HepG2 (cell line): ENCODE results near the gene TNFAIP1. TPM values are rescaled to one million over a fixed set of nuclear protein-coding genes. Genes with fewer than 3 reads are reported as not detected.

Source experiments
- ATAC-seq: fragments of 200-7000 bp; cut with Tn5 transposase; 3 replicates; pipeline ENCODE4 v1.9.1; 2020; ENCODE audit warnings: mild to moderate bottlenecking, moderate library complexity
- BruUV-seq: library from RNA; stranded (reverse); fragments of 400-500 nt; replicated peaks from 2 replicates; lab custom pipeline; 2021; lab: Mats Ljungman, UMichigan
- CTCF ChIA-PET: fragments of 300-600 bp; formaldehyde crosslinking; extraction: SDS; loops from one replicate; lab custom pipeline; 2021; ENCODE audit warnings: low total read pairs, inconsistent platforms, low intra/inter-chr PET ratio; lab: Yijun Ruan, JAX
- POLR2A ChIA-PET: fragments of 350-600 bp; sonication (Branson Sonifier 250); formaldehyde crosslinking; loops from one replicate; lab custom pipeline; 2020; ENCODE audit warnings: antibody characterized with exemption, inconsistent platforms; lab: Yijun Ruan, JAX
- DNase-seq: peaks from one replicate; pipeline ENCODE4 v3.0.0-alpha.2; 2015; ENCODE audit warnings: low spot score
- FAIRE-seq: peaks from 3 replicates; lab custom pipeline; 2011; peaks lifted over from hg19 to GRCh38; lab: Jason Lieb, UNC
- H2AFZ ChIP-seq: one replicate; pipeline ENCODE4 v1.6.1; 2011; ENCODE audit warnings: low read length, inconsistent platforms
- H3K27ac ChIP-seq: fragments of 300-600 bp; 3 replicates; pipeline ENCODE4 v1.8.0; 2011; ENCODE audit warnings: mixed run types, mild to moderate bottlenecking, mixed read lengths, low read length, inconsistent platforms; ENCODE audit not compliant: insufficient read depth; ENCODE audit errors: extremely low read length
- H3K27me3 ChIP-seq, 2 experiments: fragments of 200-600 bp in 1 of 2; 2 replicates in 1 of 2; 3 replicates in 1 of 2; pipeline versions ENCODE4 v1.6.0 to v1.8.0; 2011; ENCODE audit warnings: low read length in 2 of 2, mild to moderate bottlenecking in 2 of 2, moderate library complexity in 2 of 2, inconsistent platforms in 1 of 2; ENCODE audit not compliant: insufficient read depth in 2 of 2, control insufficient read depth in 1 of 2
- H3K36me3 ChIP-seq, 2 experiments: fragments of 200-600 bp in 1 of 2; replicated peaks in 1 of 2; 2 replicates in 1 of 2; 3 replicates in 1 of 2; pipeline versions ENCODE4 v1.5.1 to v1.8.0; 2011; ENCODE audit warnings: low read length in 2 of 2, inconsistent platforms in 1 of 2; ENCODE audit not compliant: insufficient read depth in 2 of 2, control insufficient read depth in 1 of 2
- H3K4me1 ChIP-seq: 2 replicates; pipeline ENCODE4 v1.5.1; 2012; ENCODE audit warnings: low read length, inconsistent platforms; ENCODE audit not compliant: insufficient read depth
- H3K4me2 ChIP-seq: 2 replicates; pipeline ENCODE4 v1.6.0; 2011; ENCODE audit warnings: low read depth, low read length, inconsistent platforms
- H3K4me3 ChIP-seq, 3 experiments: fragments of 200-600 bp in 1 of 3; sonication (generic), shearing (Covaris generic) in 1 of 3; replicated peaks in 1 of 3; 2 replicates each; pipeline ENCODE4 v1.5.1; 2011 to 2016; ENCODE audit warnings: low read length in 3 of 3, inconsistent platforms in 2 of 3, low read depth in 2 of 3, mild to moderate bottlenecking in 2 of 3, control low read depth in 1 of 3, mixed read lengths in 1 of 3; ENCODE audit not compliant: insufficient read depth in 1 of 3
- H3K79me2 ChIP-seq: one replicate; pipeline ENCODE4 v1.6.1; 2011; ENCODE audit warnings: low read length, inconsistent platforms; ENCODE audit not compliant: insufficient read depth
- H3K9ac ChIP-seq: 2 replicates; pipeline ENCODE4 v1.6.0; 2011; ENCODE audit warnings: mild to moderate bottlenecking, low read depth, low read length, inconsistent platforms; ENCODE audit not compliant: insufficient read depth
- H3K9me3 ChIP-seq: 2 replicates; pipeline ENCODE4 v1.5.1; 2012; ENCODE audit warnings: mild to moderate bottlenecking, low read length
- H4K20me1 ChIP-seq: 2 replicates; pipeline ENCODE4 v1.6.0; 2011; ENCODE audit warnings: inconsistent platforms, mild to moderate bottlenecking, low read length, moderate library complexity; ENCODE audit not compliant: insufficient read depth
- NFATC3 ChIP-seq: sonication (generic); formaldehyde crosslinking; IDR thresholded peaks from 2 replicates; pipeline ENCODE4 v1.5.1; 2020; ENCODE audit warnings: mild to moderate bottlenecking, missing genetic modification reagents
- POLR2G ChIP-seq: fragments of 200-400 bp; formaldehyde crosslinking; IDR thresholded peaks from 2 replicates; pipeline ENCODE4 v1.6.1; 2018; ENCODE audit warnings: mild to moderate bottlenecking, low read depth, low read length, moderate library complexity
- SALL2 ChIP-seq: sonication (generic); formaldehyde crosslinking; IDR thresholded peaks from 2 replicates; pipeline ENCODE4 v1.8.1; 2023; ENCODE audit warnings: mild to moderate bottlenecking, missing genetic modification reagents, inconsistent platforms
- ZNF136 ChIP-seq: sonication (generic); formaldehyde crosslinking; IDR thresholded peaks from 2 replicates; pipeline ENCODE4 v1.8.1; 2022; ENCODE audit warnings: low read depth, mild to moderate bottlenecking, moderate library complexity, missing genetic modification reagents
- ZNF326 ChIP-seq: sonication (generic); formaldehyde crosslinking; IDR thresholded peaks from 2 replicates; pipeline ENCODE4 v1.4.0; 2020; ENCODE audit warnings: missing genetic modification reagents, borderline replicate concordance
- WGBS: methylation state at CpG from one replicate; pipeline ENCODE4 v1.1.6; 2017; ENCODE audit warnings: low lambda C conversion rate; 5-methylcytosine and 5-hydroxymethylcytosine counted together
- in situ Hi-C: cut with HindIII; loops from 2 replicates; pipeline ENCODE4 v1.10.0; 2017; ENCODE audit warnings: low pct_unique_long_range_greater_than_20kb; ENCODE audit not compliant: extremely low pct_ligation_motif_present
- intact Hi-C: fragments of 100-400 bp; cut with micrococcal nuclease; formaldehyde crosslinking; loops from one replicate; pipeline ENCODE4 v1.10.0; 2022; ENCODE audit not compliant: unreplicated experiment
- polyA plus RNA-seq, 8 experiments: library from polyadenylated mRNA; depleted of rRNA in 3 of 8; stranded (reverse) in 7 of 8; unstranded in 1 of 8; fragments of >200 nt; fragmentation: Illumina TruSeq in 4 of 8; extraction: Trizol in 4 of 8; gene quantifications; 2 replicates each; pipeline versions ENCODE4 v1.2.1 to v1.2.3, GENCODE V29; 2011 to 2016; ENCODE audit warnings: low read depth in 4 of 8, missing spikeins in 1 of 8, mixed read lengths in 1 of 8; ENCODE audit not compliant: insufficient read depth in 1 of 8
- total RNA-seq, 5 experiments: library from RNA; depleted of rRNA; stranded (reverse); fragments of >200 nt; fragmentation: Illumina TruSeq; extraction: Trizol; gene quantifications; 2 replicates each; pipeline ENCODE4 v1.2.3, GENCODE V29; 2016; ENCODE audit warnings: low read depth in 1 of 5
- TF ChIP-seq, protein P1 (sequence below): sonication (generic); formaldehyde crosslinking; IDR thresholded peaks from 2 replicates; pipeline ENCODE4 v1.4.0; 2020; ENCODE audit warnings: missing genetic modification reagents

The TNFAIP1 gene
- total and polyA plus RNA-seq, 2 of the 13 experiments (the other 11 are each of a cell fraction or from before 2014, with no cell fraction given): 17.5 to 40.6 TPM

DNA sequence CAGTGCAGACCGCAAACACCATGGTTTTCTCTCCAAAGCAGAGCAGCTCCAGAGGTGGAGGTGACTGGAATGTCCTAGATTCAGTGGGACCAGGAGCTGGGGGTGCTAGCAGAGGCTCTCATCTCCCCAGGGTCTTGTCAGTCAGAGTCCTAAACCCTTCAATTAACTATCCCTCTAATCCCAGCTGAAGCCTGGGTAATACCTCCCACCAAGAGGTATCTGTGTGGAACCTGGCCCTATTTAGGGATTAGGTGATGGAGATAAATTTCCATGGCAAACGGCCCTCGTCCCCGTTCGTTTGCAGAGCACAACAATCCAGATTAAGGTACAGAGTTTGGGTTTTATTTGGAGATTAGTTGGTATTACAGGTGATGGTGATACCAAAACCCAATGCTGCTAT is 27.6 kb downstream of the TNFAIP1 start:
- intact Hi-C loops: no loop called here
- TF ChIP-seq ZNF326 (no peak), SALL2 (CRISPR knock-in tag) (no peak), POLR2G (0 out of 2 replicates have a peak, but pooled peaks have one; percentile 12), NFATC3 (CRISPR knock-in tag) (no peak), ZNF136 (CRISPR knock-in tag) (no peak)
- TF ChIP-seq, protein P1, sequence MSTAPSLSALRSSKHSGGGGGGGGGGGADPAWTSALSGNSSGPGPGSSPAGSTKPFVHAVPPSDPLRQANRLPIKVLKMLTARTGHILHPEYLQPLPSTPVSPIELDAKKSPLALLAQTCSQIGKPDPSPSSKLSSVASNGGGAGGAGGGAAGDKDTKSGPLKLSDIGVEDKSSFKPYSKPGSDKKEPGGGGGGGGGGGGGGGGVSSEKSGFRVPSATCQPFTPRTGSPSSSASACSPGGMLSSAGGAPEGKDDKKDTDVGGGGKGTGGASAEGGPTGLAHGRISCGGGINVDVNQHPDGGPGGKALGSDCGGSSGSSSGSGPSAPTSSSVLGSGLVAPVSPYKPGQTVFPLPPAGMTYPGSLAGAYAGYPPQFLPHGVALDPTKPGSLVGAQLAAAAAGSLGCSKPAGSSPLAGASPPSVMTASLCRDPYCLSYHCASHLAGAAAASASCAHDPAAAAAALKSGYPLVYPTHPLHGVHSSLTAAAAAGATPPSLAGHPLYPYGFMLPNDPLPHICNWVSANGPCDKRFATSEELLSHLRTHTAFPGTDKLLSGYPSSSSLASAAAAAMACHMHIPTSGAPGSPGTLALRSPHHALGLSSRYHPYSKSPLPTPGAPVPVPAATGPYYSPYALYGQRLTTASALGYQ: no peak
- TF ChIP-seq, all 625 proteins: peak for 1
- ATAC-seq (no peak), DNase-seq (no peak), FAIRE-seq (no peak)
- Histone ChIP-seq H3K4me1 (peaks cover 33% of the 10 kb centered on the region), H4K20me1 (no peaks in the 10 kb centered on the region), H3K4me2 (no peak overlapping the region), H3K27me3 (no peaks in the 10 kb centered on the region; a peak in 1 of 5 replicates), H3K4me3 (no peak overlapping the region), H3K79me2 (peaks cover 11% of the 10 kb centered on the region), H3K9me3 (no peaks in the 10 kb centered on the region), H3K27ac (no peak overlapping the region), H3K9ac (no peak overlapping the region), H2AFZ (no peak overlapping the region), H3K36me3 (peaks cover 19 to 41% of the 10 kb centered on the region in 2 experiments)
- POLR2A ChIA-PET: interaction anchor here (1.1 to 1.6 kb wide), 2 partner anchors 8 to 28 kb away, joined by 3 to 5 read pairs; partner anchors contain the start of genes IFT20 and TNFAIP1
- CTCF ChIA-PET: no interaction called here
- in situ Hi-C loops: no loop called here
- BruUV-seq: no TSS peak
- WGBS: 97% methylated on average over 5 of the region's 5 CpGs
